Gastrocnemius medialis (tissue), 4 donors: ENCODE measurements around the gene MEIOB.

ENCODE experiments used
- CTCF ChIP-seq, 5 experiments: fragments of 450-650 bp in 3 of 5; fragments of 200-600 bp in 2 of 5; sonication (generic) in 2 of 5; IDR thresholded peaks in 4 of 5; conservative IDR thresholded peaks in 1 of 5; 1 replicate in 4 of 5; 2 replicates in 1 of 5; pipeline ENCODE4 v1.5.1; 2016 to 2019; ENCODE audit warnings: antibody characterized with exemption in 5 of 5, mild to moderate bottlenecking in 3 of 5, moderate library complexity in 3 of 5
- POLR2A ChIP-seq, 2 donors: fragments of 450-650 bp; IDR thresholded peaks; one replicate each; pipeline ENCODE4 v1.6.1; 2017; ENCODE audit warnings: antibody characterized with exemption in 2 of 2, mild to moderate bottlenecking in 2 of 2, moderate library complexity in 2 of 2

- TF ChIP-seq CTCF (IDR thresholded peaks at IDR 0.05 in 4 of 5, conservative IDR thresholded peaks at IDR 0.05 in 1 of 5) (peak in 2 of 5 experiments; percentile 33 to 37), POLR2A (IDR thresholded peaks at IDR 0.05) (peak; percentile 68 to 70)
Observed at GRCh38 chr16:1826691-1827573, 45.0 kb downstream of the MEIOB start, which contains the start of the genes FAHD1 and HAGH.
